K562 (cell line): ENCODE results near the gene PEX7. TPM values are rescaled to one million over a fixed set of nuclear protein-coding genes. Genes with fewer than 3 reads are reported as not detected.

Experiments
- ATAC-seq: fragments of 200-7000 bp; cut with Tn5 transposase; 3 replicates; pipeline ENCODE4 v1.9.1; 2020; ENCODE audit warnings: moderate library complexity
- BruUV-seq: library from RNA; stranded (reverse); fragments of 400-500 nt; replicated peaks from 2 replicates; lab custom pipeline; 2021; lab: Mats Ljungman, UMichigan
- CTCF ChIA-PET: fragments of 300-600 bp; formaldehyde crosslinking; extraction: SDS; loops from one replicate; lab custom pipeline; 2021; ENCODE audit warnings: low intra/inter-chr PET ratio; lab: Yijun Ruan, JAX
- POLR2A ChIA-PET: fragments of 300-600, 350-650 bp; sonication (Branson Sonifier 250); formaldehyde crosslinking; extraction: SDS; loops from one replicate; lab custom pipeline; 2021; ENCODE audit warnings: antibody characterized with exemption, inconsistent platforms; lab: Yijun Ruan, JAX
- DNase-seq, 4 experiments: peaks; one replicate each; pipeline versions ENCODE4 v3.0.0 to v3.0.0-alpha.2; 2011 to 2018; ENCODE audit warnings: low spot score in 3 of 4, mixed read lengths in 3 of 4; ENCODE audit errors: extremely low read depth in 1 of 4
- FAIRE-seq: peaks from 2 replicates; lab custom pipeline; 2011; peaks lifted over from hg19 to GRCh38; lab: Jason Lieb, UNC
- H2AFZ ChIP-seq: 2 replicates; pipeline ENCODE4 v1.6.0; 2011; ENCODE audit warnings: low read depth, low read length, control low read depth, inconsistent platforms
- H3K27ac ChIP-seq: fragments of 200-600 bp; 3 replicates; pipeline ENCODE4 v1.8.0; 2011; ENCODE audit warnings: low read depth, mild to moderate bottlenecking, control low read depth, inconsistent platforms, low read length, moderate library complexity, mixed read lengths; ENCODE audit errors: extremely low read depth
- H3K27me3 ChIP-seq, 2 experiments: fragments of 300-600 bp in 1 of 2; 2 replicates in 1 of 2; 3 replicates in 1 of 2; pipeline versions ENCODE4 v1.6.0 to v1.8.0; 2011; ENCODE audit warnings: inconsistent platforms in 2 of 2, low read length in 2 of 2, mild to moderate bottlenecking in 1 of 2, mixed read lengths in 1 of 2, moderate library complexity in 1 of 2; ENCODE audit not compliant: control insufficient read depth in 2 of 2, insufficient read depth in 2 of 2
- H3K36me3 ChIP-seq: fragments of 300-600 bp; 3 replicates; pipeline ENCODE4 v1.8.0; 2011; ENCODE audit warnings: mild to moderate bottlenecking, low read length, inconsistent platforms; ENCODE audit not compliant: control insufficient read depth, insufficient read depth
- H3K4me1 ChIP-seq, 2 experiments: fragments of 200-600 bp in 1 of 2; replicated peaks in 1 of 2; 2 replicates in 1 of 2; 3 replicates in 1 of 2; pipeline versions ENCODE4 v1.5.1 to v1.8.0; 2011; ENCODE audit warnings: inconsistent platforms in 2 of 2, low read length in 2 of 2, mild to moderate bottlenecking in 1 of 2, mixed read lengths in 1 of 2, moderate library complexity in 1 of 2; ENCODE audit not compliant: control insufficient read depth in 2 of 2, insufficient read depth in 2 of 2
- H3K4me2 ChIP-seq: 2 replicates; pipeline ENCODE4 v1.6.1; 2011; ENCODE audit warnings: low read length, control low read depth, inconsistent platforms, mixed read lengths; ENCODE audit not compliant: insufficient read depth
- H3K4me3 ChIP-seq: fragments of 200-600 bp; sonication (generic), shearing (Covaris generic); 2 replicates; pipeline ENCODE4 v1.5.1; 2016; ENCODE audit warnings: control low read depth, inconsistent platforms
- H3K79me2 ChIP-seq: fragments of 200-600 bp; 3 replicates; pipeline ENCODE4 v1.8.0; 2011; ENCODE audit warnings: low read length, inconsistent platforms; ENCODE audit not compliant: control insufficient read depth, insufficient read depth
- H3K9ac ChIP-seq, 2 experiments: 2 replicates each; pipeline versions ENCODE4 v1.6.0 to v1.6.1; 2011; ENCODE audit warnings: low read depth in 2 of 2, low read length in 2 of 2, control low read depth in 1 of 2, inconsistent platforms in 1 of 2, mild to moderate bottlenecking in 1 of 2, mixed read lengths in 1 of 2; ENCODE audit not compliant: insufficient read depth in 1 of 2
- H3K9me1 ChIP-seq: one replicate; pipeline ENCODE4 v1.6.0; 2011; ENCODE audit warnings: inconsistent platforms, mild to moderate bottlenecking, low read length, moderate library complexity; ENCODE audit not compliant: control insufficient read depth, insufficient read depth
- H3K9me3 ChIP-seq: replicated peaks from 2 replicates; pipeline ENCODE4 v1.5.1; 2011; ENCODE audit warnings: low read depth, low read length, inconsistent platforms; ENCODE audit not compliant: control insufficient read depth, insufficient read depth
- H4K20me1 ChIP-seq: replicated peaks from 2 replicates; pipeline ENCODE4 v1.6.1; 2011; ENCODE audit warnings: low read length, inconsistent platforms, mixed read lengths; ENCODE audit not compliant: control insufficient read depth, insufficient read depth
- CHD4 ChIP-seq: fragments of 200-600 bp; sonication (generic); IDR thresholded peaks from 3 replicates; pipeline ENCODE4 v1.6.1; 2012; ENCODE audit warnings: low read depth, mild to moderate bottlenecking, mixed read lengths, low read length, inconsistent platforms; ENCODE audit not compliant: insufficient read depth, insufficient replicate concordance, poor library complexity, severe bottlenecking
- RNF2 ChIP-seq: sonication (generic); IDR thresholded peaks from 2 replicates; pipeline ENCODE4 v1.6.1; 2016
- SIX5 ChIP-seq, 2 experiments: IDR thresholded peaks; 2 replicates each; pipeline ENCODE4 v1.6.1; 2011; ENCODE audit warnings: low read length in 2 of 2, borderline replicate concordance in 1 of 2, low read depth in 1 of 2, mild to moderate bottlenecking in 1 of 2, moderate library complexity in 1 of 2; ENCODE audit not compliant: insufficient read depth in 1 of 2
- ZNF174 ChIP-seq: fragments of 250-450 bp; sonication (Bioruptor Pico); IDR thresholded peaks from 2 replicates; pipeline ENCODE4 v1.4.0; 2020; ENCODE audit warnings: mild to moderate bottlenecking
- ZNF780A ChIP-seq: fragments of 250-450 bp; sonication (Bioruptor Pico); IDR thresholded peaks from 2 replicates; pipeline ENCODE4 v1.5.0; 2021; ENCODE audit warnings: mild to moderate bottlenecking
- WGBS: fragments of 100-300 bp; shearing (Covaris generic); methylation state at CpG from one replicate; pipeline ENCODE4 v1.1.6; 2016; ENCODE audit warnings: low coverage, mixed read lengths; ENCODE audit not compliant: insufficient coverage; ENCODE audit errors: missing lambda C conversion rate; 5-methylcytosine and 5-hydroxymethylcytosine counted together
- in situ Hi-C: fragments of 300-500 bp; cut with MboI; formaldehyde crosslinking; loops from 4 replicates; pipeline ENCODE4 v1.15.0; 2018; ENCODE audit warnings: inconsistent platforms, mixed read lengths
- intact Hi-C: fragments of 100-400 bp; cut with micrococcal nuclease; formaldehyde crosslinking; loops from 2 replicates; pipeline ENCODE4 v1.14.2; 2022
- polyA plus RNA-seq, 8 experiments: library from polyadenylated mRNA; depleted of rRNA in 4 of 8; stranded (reverse) in 5 of 8; unstranded in 3 of 8; fragments of >200 nt; fragmentation: Nextera tagmentation in 2 of 8; fragmentation: Illumina TruSeq in 1 of 8; extraction: Ambion mirVana in 2 of 8; extraction: Trizol in 1 of 8; gene quantifications; 2 replicates each; pipeline versions ENCODE4 v1.2.1 to v1.2.3, GENCODE V29; 2011 to 2014; ENCODE audit warnings: inconsistent platforms in 1 of 8, missing spikeins in 1 of 8
- total RNA-seq, 7 experiments: library from RNA; depleted of rRNA in 6 of 7; stranded (reverse); fragments of >200 nt in 6 of 7; fragmentation: Illumina TruSeq in 2 of 7; extraction: Trizol in 2 of 7; gene quantifications; 2 replicates each; pipeline versions ENCODE4 v1.2.1 to v1.2.3, GENCODE V29; 2011 to 2021; ENCODE audit warnings: low replicate concordance in 1 of 7
- TF ChIP-seq, protein P1 (sequence below): sonication (generic); formaldehyde crosslinking; IDR thresholded peaks from 2 replicates; pipeline ENCODE4 v1.8.0; 2022; ENCODE audit warnings: mild to moderate bottlenecking, missing genetic modification reagents
- TF ChIP-seq, protein P2 (sequence below): fragments of 450-650 bp; IDR thresholded peaks from 2 replicates; pipeline ENCODE4 v1.6.1; 2018; ENCODE audit not compliant: partially characterized antibody
- TF ChIP-seq, protein P3 (sequence below): fragments of 250-450 bp; sonication (Bioruptor Pico); IDR thresholded peaks from 2 replicates; pipeline ENCODE4 v1.5.0; 2020; ENCODE audit warnings: mild to moderate bottlenecking, borderline replicate concordance
- TF ChIP-seq, protein P4 (sequence below): fragments of 450-650 bp; formaldehyde crosslinking; conservative IDR thresholded peaks from 2 replicates; pipeline ENCODE4 v1.4.0; 2022; ENCODE audit warnings: mild to moderate bottlenecking, missing genetic modification characterization

PEX7 gene
- total and polyA plus RNA-seq, 9 of the 15 experiments (the other 6 are each of a cell fraction or from before 2014, with no cell fraction given), result 1.6 to 12.9 (median 9.1) TPM

DNA sequence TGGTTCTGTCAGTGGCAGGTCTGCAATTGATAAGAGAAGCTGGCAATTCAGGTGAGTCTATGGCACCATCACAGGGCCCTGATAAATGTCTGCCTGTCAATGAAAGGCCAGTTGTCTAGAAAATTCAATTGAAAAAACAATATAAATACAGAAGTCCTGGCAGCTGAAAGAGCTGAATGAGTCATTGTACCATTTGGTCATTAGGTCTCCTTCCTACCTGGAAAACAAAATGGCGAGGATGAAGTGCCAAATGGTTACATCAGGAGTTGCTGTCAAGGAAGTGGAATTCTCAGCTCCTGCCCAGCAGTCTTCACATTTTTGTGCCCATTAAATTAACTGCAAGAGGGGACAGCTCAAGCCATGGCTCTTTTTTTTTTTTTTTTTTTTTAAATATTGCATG lies 37.7 kb downstream of the PEX7 start:
- Histone ChIP-seq H3K9me1 (no peaks in the 10 kb centered on the region), H4K20me1 (no peaks in the 10 kb centered on the region), H3K4me2 (no peak overlapping the region), H3K9ac (no peak overlapping the region), H3K4me3 (no peak overlapping the region), H3K27ac (no peak overlapping the region), H3K79me2 (no peaks in the 10 kb centered on the region), H3K9me3 (no peaks in the 10 kb centered on the region), H2AFZ (no peak overlapping the region), H3K36me3 (no peaks in the 10 kb centered on the region), H3K27me3 (no peaks in the 10 kb centered on the region), H3K4me1 (no peaks in the 10 kb centered on the region)
- intact Hi-C loops, result no loop called here
- no TSS peak for BruUV-seq
- ChIA-PET CTCF (no interaction called here), POLR2A (no interaction called here)
- DNase-seq (no peak), ATAC-seq (no peak), FAIRE-seq (no peak)
- in situ Hi-C loops, result no loop called here
- 62% methylated on average over 1 of the region's 1 CpG for WGBS
- TF ChIP-seq, protein P1, sequence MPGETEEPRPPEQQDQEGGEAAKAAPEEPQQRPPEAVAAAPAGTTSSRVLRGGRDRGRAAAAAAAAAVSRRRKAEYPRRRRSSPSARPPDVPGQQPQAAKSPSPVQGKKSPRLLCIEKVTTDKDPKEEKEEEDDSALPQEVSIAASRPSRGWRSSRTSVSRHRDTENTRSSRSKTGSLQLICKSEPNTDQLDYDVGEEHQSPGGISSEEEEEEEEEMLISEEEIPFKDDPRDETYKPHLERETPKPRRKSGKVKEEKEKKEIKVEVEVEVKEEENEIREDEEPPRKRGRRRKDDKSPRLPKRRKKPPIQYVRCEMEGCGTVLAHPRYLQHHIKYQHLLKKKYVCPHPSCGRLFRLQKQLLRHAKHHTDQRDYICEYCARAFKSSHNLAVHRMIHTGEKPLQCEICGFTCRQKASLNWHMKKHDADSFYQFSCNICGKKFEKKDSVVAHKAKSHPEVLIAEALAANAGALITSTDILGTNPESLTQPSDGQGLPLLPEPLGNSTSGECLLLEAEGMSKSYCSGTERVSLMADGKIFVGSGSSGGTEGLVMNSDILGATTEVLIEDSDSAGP (CRISPR knock-in tag), result no peak
- TF ChIP-seq ZNF174 (CRISPR knock-in tag), result no peak
- TF ChIP-seq, protein P2, sequence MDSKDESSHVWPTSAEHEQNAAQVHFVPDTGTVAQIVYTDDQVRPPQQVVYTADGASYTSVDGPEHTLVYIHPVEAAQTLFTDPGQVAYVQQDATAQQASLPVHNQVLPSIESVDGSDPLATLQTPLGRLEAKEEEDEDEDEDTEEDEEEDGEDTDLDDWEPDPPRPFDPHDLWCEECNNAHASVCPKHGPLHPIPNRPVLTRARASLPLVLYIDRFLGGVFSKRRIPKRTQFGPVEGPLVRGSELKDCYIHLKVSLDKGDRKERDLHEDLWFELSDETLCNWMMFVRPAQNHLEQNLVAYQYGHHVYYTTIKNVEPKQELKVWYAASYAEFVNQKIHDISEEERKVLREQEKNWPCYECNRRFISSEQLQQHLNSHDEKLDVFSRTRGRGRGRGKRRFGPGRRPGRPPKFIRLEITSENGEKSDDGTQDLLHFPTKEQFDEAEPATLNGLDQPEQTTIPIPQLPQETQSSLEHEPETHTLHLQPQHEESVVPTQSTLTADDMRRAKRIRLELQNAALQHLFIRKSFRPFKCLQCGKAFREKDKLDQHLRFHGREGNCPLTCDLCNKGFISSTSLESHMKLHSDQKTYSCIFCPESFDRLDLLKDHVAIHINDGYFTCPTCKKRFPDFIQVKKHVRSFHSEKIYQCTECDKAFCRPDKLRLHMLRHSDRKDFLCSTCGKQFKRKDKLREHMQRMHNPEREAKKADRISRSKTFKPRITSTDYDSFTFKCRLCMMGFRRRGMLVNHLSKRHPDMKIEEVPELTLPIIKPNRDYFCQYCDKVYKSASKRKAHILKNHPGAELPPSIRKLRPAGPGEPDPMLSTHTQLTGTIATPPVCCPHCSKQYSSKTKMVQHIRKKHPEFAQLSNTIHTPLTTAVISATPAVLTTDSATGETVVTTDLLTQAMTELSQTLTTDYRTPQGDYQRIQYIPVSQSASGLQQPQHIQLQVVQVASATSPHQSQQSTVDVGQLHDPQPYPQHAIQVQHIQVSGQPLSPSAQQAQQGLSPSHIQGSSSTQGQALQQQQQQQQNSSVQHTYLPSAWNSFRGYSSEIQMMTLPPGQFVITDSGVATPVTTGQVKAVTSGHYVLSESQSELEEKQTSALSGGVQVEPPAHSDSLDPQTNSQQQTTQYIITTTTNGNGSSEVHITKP, result no peak
- no peak for TF ChIP-seq RNF2
- no peak for TF ChIP-seq CHD4
- TF ChIP-seq, protein P3, sequence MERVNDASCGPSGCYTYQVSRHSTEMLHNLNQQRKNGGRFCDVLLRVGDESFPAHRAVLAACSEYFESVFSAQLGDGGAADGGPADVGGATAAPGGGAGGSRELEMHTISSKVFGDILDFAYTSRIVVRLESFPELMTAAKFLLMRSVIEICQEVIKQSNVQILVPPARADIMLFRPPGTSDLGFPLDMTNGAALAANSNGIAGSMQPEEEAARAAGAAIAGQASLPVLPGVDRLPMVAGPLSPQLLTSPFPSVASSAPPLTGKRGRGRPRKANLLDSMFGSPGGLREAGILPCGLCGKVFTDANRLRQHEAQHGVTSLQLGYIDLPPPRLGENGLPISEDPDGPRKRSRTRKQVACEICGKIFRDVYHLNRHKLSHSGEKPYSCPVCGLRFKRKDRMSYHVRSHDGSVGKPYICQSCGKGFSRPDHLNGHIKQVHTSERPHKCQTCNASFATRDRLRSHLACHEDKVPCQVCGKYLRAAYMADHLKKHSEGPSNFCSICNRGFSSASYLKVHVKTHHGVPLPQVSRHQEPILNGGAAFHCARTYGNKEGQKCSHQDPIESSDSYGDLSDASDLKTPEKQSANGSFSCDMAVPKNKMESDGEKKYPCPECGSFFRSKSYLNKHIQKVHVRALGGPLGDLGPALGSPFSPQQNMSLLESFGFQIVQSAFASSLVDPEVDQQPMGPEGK (CRISPR knock-in tag), result no peak
- TF ChIP-seq, protein P4, sequence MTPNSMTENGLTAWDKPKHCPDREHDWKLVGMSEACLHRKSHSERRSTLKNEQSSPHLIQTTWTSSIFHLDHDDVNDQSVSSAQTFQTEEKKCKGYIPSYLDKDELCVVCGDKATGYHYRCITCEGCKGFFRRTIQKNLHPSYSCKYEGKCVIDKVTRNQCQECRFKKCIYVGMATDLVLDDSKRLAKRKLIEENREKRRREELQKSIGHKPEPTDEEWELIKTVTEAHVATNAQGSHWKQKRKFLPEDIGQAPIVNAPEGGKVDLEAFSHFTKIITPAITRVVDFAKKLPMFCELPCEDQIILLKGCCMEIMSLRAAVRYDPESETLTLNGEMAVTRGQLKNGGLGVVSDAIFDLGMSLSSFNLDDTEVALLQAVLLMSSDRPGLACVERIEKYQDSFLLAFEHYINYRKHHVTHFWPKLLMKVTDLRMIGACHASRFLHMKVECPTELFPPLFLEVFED, result no peak
- TF ChIP-seq SIX5 (IDR thresholded peaks at IDR 0.05; ENCODE audit: borderline replicate concordance in 1 of 2, insufficient read depth in 1 of 2, low read depth in 1 of 2, low read length in 2 of 2), result no peak
- no peak for TF ChIP-seq ZNF780A
